Stimulated activated CD4-positive, alpha-beta T cell treated with anti-CD3 and anti-CD28 coated beads, Interleukin-15, amount 100 ng/mL, for 48 hours (primary cell): ENCODE data around the gene INPP1.
"Not testable (repeated sequence)": the region's sequence is repeated elsewhere in the genome, so short reads cannot be mapped to it uniquely, and the experiment has no call there.

Experiments
- DNase-seq, 2 donors: peaks; one replicate each; pipeline ENCODE4 v3.0.0-alpha.2; 2020; ENCODE audit warnings: low read depth in 2 of 2

The INPP1 gene

GRCh38 chr2:190333928-190334327, 9.5 kb upstream of the INPP1 start:
- DNase-seq = no peak

- DNase-seq = no peak
Observed at GRCh38 chr2:190334479-190335224, 8.7 kb upstream of the INPP1 start.

DNA sequence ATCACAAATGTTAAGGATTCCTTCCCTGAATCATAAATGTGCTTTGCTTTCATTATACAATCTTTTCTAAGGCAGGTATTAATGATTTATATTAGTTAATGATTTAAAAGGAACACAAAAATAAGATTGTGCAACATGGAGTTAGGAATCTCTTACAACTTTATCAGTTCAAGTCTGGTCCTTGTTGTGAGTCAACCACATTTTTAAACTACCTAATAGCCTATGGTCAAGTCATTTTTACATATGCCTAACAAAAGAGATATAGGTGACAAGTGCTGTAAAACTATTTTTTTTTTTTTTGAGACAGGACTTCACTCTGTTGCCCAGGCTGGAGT, 8.2 kb upstream of the INPP1 start:
- DNase-seq = no peak

- not testable (repeated sequence) for DNase-seq
Observed at GRCh38 chr2:190335584-190335983, 7.8 kb upstream of the INPP1 start.

GRCh38 chr2:190336420-190336819, 7.0 kb upstream of the INPP1 start:
- no peak for DNase-seq

DNA sequence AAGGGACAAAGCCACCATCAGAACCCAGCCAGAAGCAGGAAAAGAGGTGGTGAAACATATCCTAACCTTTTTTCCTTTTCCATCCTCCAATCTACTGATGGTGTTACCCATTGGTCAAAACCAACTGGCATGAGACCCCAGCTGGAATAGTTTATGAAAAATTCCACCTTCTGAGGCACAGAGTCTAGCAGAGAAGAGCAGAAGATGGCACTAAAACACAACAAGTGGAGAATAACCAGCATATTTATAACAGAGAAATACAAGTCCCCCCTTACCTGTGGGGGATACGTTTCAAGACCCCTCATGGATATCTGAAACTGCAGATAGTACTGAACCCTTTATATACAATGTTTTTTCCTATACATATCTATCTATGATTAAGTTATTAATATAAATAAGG, 4.9 kb upstream of the INPP1 start:
- DNase-seq = no peak

DNA sequence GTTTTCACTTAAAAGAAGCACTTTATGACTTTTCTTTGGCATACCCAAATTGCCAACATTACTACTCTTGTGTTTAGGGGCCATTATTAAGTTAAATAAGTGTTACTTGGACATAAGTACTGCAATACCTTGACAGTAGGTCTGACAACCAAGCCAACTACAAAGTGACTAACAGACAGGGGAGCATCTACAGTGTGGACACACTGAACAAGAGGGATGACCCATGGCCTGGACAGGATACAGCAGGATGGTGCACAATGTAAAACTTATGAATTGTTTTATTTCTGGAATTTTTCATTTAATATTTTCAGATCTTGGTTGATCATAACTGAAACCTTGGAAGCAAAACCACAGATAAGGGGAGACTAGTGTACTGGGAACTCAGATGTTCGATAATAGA, 4.0 kb upstream of the INPP1 start:
- no peak for DNase-seq

DNA sequence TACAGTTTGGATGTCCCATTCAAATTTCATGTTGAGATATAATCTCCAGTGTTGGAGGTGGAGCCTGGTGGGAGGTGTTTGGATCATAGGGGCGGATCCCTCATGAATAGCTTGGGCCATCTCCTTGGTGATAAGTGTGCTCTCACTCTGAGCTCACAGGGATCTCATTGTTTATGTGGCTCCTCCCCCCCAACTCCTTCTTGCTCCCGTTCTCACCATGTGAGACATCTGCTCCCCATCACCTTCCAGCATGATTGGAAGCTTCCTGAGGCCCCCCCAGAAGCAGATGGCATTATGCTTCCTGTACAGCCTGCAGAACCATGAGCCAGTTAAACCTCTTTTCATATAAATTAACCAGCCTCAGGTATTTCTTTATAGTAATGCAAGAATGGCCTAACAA, 3.0 kb upstream of the INPP1 start:
- no peak for DNase-seq

- no peak for DNase-seq
Observed at GRCh38 chr2:190342611-190343010, 778 bp upstream of the INPP1 start.

GRCh38 chr2:190343089-190343535, 277 bp upstream of the INPP1 start:
- no peak for DNase-seq

GRCh38 chr2:190344276-190344827, 963 bp downstream of the INPP1 start:
- DNase-seq = peak in 1 of 2 donors; percentile 3

- DNase-seq = no peak
Observed at GRCh38 chr2:190350371-190350770, 7.0 kb downstream of the INPP1 start.

DNA sequence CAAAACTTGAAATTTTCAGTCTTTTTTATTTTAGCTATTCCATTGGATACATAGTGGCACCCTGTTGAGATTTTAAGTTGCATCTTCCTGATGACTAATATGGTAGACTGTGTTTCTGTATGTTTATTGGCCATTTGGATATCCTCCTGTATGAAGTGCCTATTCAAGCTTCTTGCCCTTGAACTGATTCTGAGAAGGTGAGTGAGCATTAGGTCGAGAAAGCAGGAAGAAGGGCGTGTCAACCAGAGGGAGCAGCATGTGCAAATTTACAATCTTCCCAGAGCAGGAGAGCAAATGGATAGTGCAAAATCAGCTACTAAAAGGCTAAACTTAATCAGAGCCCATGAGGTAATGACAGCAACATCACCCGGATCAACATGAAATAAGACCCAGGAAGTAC, 8.6 kb downstream of the INPP1 start:
- no peak for DNase-seq

- DNase-seq = no peak
Observed at GRCh38 chr2:190352668-190353536, 9.5 kb downstream of the INPP1 start.

- DNase-seq = no peak
Observed at GRCh38 chr2:190353537-190353899, 10.1 kb downstream of the INPP1 start.

GRCh38 chr2:190354003-190354690, 10.8 kb downstream of the INPP1 start:
- no peak for DNase-seq

- no peak for DNase-seq
Observed at GRCh38 chr2:190355968-190356644, 12.7 kb downstream of the INPP1 start.

GRCh38 chr2:190357600-190357999, 14.2 kb downstream of the INPP1 start:
- no peak for DNase-seq

GRCh38 chr2:190358655-190359448, 15.5 kb downstream of the INPP1 start:
- DNase-seq = not testable (repeated sequence)

DNA sequence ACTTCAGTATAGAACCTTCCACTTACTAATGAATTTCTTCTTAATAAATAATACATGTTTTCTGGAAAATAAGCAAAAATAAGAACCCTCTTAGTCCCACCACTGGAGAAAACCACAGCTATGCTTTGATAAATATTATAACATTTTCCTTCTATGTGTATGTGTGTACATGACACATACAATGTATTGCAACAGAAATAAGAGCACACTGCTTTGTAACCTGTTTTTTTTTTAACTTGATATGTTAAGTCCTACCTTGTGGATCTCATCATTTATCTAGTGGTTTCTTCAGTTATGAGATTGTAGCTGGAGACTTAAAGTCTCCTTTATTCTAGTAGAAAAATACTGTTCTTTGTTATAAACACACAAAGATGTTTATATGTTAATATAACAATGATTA, 17.2 kb downstream of the INPP1 start:
- no peak for DNase-seq

GRCh38 chr2:190360965-190361364, 17.6 kb downstream of the INPP1 start:
- no peak for DNase-seq
